Right hindlimb (tissue), 1 donor: ENCODE data around the gene NACC2.

Source experiments
- DNase-seq: peaks from one replicate; pipeline ENCODE4 v3.0.0-alpha.2; 2018

Gene NACC2

GRCh38 chr9:136128436-136128835 is 33.3 kb upstream of the NACC2 start:
- no peak for DNase-seq

GRCh38 chr9:136127313-136127712 is 32.2 kb upstream of the NACC2 start:
- DNase-seq: no peak

GRCh38 chr9:136124976-136125692 is 30.0 kb upstream of the NACC2 start:
- DNase-seq: no peak

- DNase-seq: peak; percentile 79
These were observed 27.6 kb upstream of the NACC2 start for GRCh38 chr9:136122425-136123383.

GRCh38 chr9:136121801-136122200 is 26.7 kb upstream of the NACC2 start:
- DNase-seq: no peak

GRCh38 chr9:136120438-136120844 is 25.4 kb upstream of the NACC2 start:
- DNase-seq: no peak

GRCh38 chr9:136119883-136120393 is 24.8 kb upstream of the NACC2 start:
- DNase-seq: no peak

GRCh38 chr9:136119061-136119882 is 24.2 kb upstream of the NACC2 start:
- DNase-seq: peak; percentile 62

GRCh38 chr9:136118320-136119060 is 23.4 kb upstream of the NACC2 start, which contains the start of gene TMEM250:
TSS of gene TMEM250 (minus strand) at chr9:136118875. CDS start at chr9:136116900, 1,975 bp downstream.
- DNase-seq: peak; percentile 97

GRCh38 chr9:136117916-136118319 is 22.8 kb upstream of the NACC2 start:
- no peak for DNase-seq

- no peak for DNase-seq
These were observed 22.3 kb upstream of the NACC2 start for GRCh38 chr9:136117291-136117915.

GRCh38 chr9:136116360-136117098 is 21.4 kb upstream of the NACC2 start:
- no peak for DNase-seq

- peak; percentile 22 for DNase-seq
These were observed 20.7 kb upstream of the NACC2 start for GRCh38 chr9:136115641-136116359.

- DNase-seq: no peak
These were observed 20.1 kb upstream of the NACC2 start for GRCh38 chr9:136115206-136115605.

GRCh38 chr9:136114610-136115009 is 19.5 kb upstream of the NACC2 start:
- DNase-seq: no peak

- no peak for DNase-seq
These were observed 17.5 kb upstream of the NACC2 start for GRCh38 chr9:136112541-136112940.

GRCh38 chr9:136111910-136112309 is 16.8 kb upstream of the NACC2 start:
- no peak for DNase-seq

- no peak for DNase-seq
These were observed 16.1 kb upstream of the NACC2 start for GRCh38 chr9:136111190-136111589.

GRCh38 chr9:136110082-136111061 is 15.3 kb upstream of the NACC2 start:
- DNase-seq: no peak
